OCI-LY1 (cell line): ENCODE results near the gene RUNX3.

ENCODE experiments used
- H2AFZ ChIP-seq: fragments of 200-600 bp; sonication (generic), shearing (Covaris generic); 2 replicates; pipeline ENCODE4 v1.6.0; 2014; ENCODE audit warnings: antibody characterized with exemption, mild to moderate bottlenecking, low read length
- H3F3A ChIP-seq: fragments of 200-600 bp; sonication (generic), shearing (Covaris generic); 2 replicates; pipeline ENCODE4 v1.6.0; 2014; ENCODE audit warnings: mild to moderate bottlenecking, antibody characterized with exemption, low read length, moderate library complexity; ENCODE audit not compliant: insufficient read depth
- H3K27ac ChIP-seq: fragments of 200-600 bp; sonication (generic); 2 replicates; pipeline ENCODE4 v1.5.1; 2014; ENCODE audit warnings: low read length, mixed run types, mild to moderate bottlenecking, low read depth; ENCODE audit not compliant: poor library complexity, severe bottlenecking
- H3K27me3 ChIP-seq: fragments of 200-600 bp; sonication (generic); 2 replicates; pipeline ENCODE4 v1.6.0; 2014; ENCODE audit warnings: antibody characterized with exemption, mild to moderate bottlenecking, low read length, moderate library complexity; ENCODE audit not compliant: insufficient read depth
- H3K36me3 ChIP-seq: fragments of 200-600 bp; sonication (generic); 2 replicates; pipeline ENCODE4 v1.6.1; 2014; ENCODE audit warnings: mild to moderate bottlenecking, antibody characterized with exemption, low read length, moderate library complexity, mixed read lengths; ENCODE audit not compliant: insufficient read depth
- H3K4me1 ChIP-seq: fragments of 200-600 bp; sonication (generic); 2 replicates; pipeline ENCODE4 v1.5.1; 2014; ENCODE audit warnings: mild to moderate bottlenecking, low read length, moderate library complexity; ENCODE audit not compliant: insufficient read depth, severe bottlenecking
- H3K4me2 ChIP-seq: fragments of 200-600 bp; sonication (generic), shearing (Covaris generic); 2 replicates; pipeline ENCODE4 v1.6.1; 2014; ENCODE audit warnings: low read length
- H3K4me3 ChIP-seq: fragments of 200-600 bp; sonication (generic); 2 replicates; pipeline ENCODE4 v1.5.1; 2014; ENCODE audit warnings: low read length, low read depth, mild to moderate bottlenecking, mixed read lengths; ENCODE audit not compliant: poor library complexity, severe bottlenecking
- H3K79me2 ChIP-seq: fragments of 200-600 bp; shearing (Covaris generic); 2 replicates; pipeline ENCODE4 v1.6.1; 2016; ENCODE audit warnings: mixed run types, low read length, mixed read lengths; ENCODE audit not compliant: insufficient read depth
- H3K9ac ChIP-seq: fragments of 200-600 bp; sonication (generic), shearing (Covaris generic); 2 replicates; pipeline ENCODE4 v1.6.1; 2014; ENCODE audit warnings: mild to moderate bottlenecking, low read length, mixed read lengths
- H3K9me2 ChIP-seq: fragments of 200-600 bp; sonication (generic), shearing (Covaris generic); 2 replicates; pipeline ENCODE4 v1.6.1; 2014; ENCODE audit warnings: low read depth, mild to moderate bottlenecking, low read length, mixed read lengths
- H3K9me3 ChIP-seq: fragments of 200-600 bp; shearing (Covaris generic); 2 replicates; pipeline ENCODE4 v1.6.1; 2014; ENCODE audit warnings: low read length, mixed read lengths
- H4K20me1 ChIP-seq: fragments of 200-600 bp; sonication (generic), shearing (Covaris generic); 2 replicates; pipeline ENCODE4 v1.6.0; 2016; ENCODE audit warnings: mild to moderate bottlenecking, low read length; ENCODE audit not compliant: insufficient read depth
- CTCF ChIP-seq: fragments of 200-600 bp; sonication (generic), shearing (Covaris generic); IDR thresholded peaks from 2 replicates; pipeline ENCODE4 v1.5.1; 2017; ENCODE audit warnings: mild to moderate bottlenecking, antibody characterized with exemption, low read length, moderate library complexity, mixed read lengths
- EZH2 ChIP-seq: fragments of 200-600 bp; sonication (generic), shearing (Covaris generic); IDR thresholded peaks from 2 replicates; pipeline ENCODE4 v1.8.0; 2017; ENCODE audit warnings: borderline replicate concordance, mixed run types, mild to moderate bottlenecking, antibody characterized with exemption, low read length, moderate library complexity, mixed read lengths

RUNX3 gene

GRCh38 chr1:24906760-24907490, 23.2 kb downstream of the RUNX3 start:
- Histone ChIP-seq H3K9me2 (no peaks in the 10 kb centered on the region), H3K9ac (no peak overlapping the region)
- no peak for TF ChIP-seq EZH2
- TF ChIP-seq CTCF: no peak

GRCh38 chr1:24905979-24906720, 23.9 kb downstream of the RUNX3 start:
- Histone ChIP-seq H3F3A (no peaks in the 10 kb centered on the region), H3K36me3 (no peaks in the 10 kb centered on the region), H2AFZ (no peak overlapping the region), H3K9me2 (no peaks in the 10 kb centered on the region), H3K27ac (no peak overlapping the region), H3K9ac (no peak overlapping the region), H4K20me1 (no peaks in the 10 kb centered on the region), H3K4me2 (no peak overlapping the region), H3K79me2 (no peaks in the 10 kb centered on the region), H3K27me3 (no peaks in the 10 kb centered on the region), H3K4me1 (no peaks in the 10 kb centered on the region), H3K4me3 (no peak overlapping the region), H3K9me3 (no peaks in the 10 kb centered on the region)
- no peak for TF ChIP-seq CTCF
- no peak for TF ChIP-seq EZH2

More at GRCh38 chr1:24906760-24907490, 23.2 kb downstream of the RUNX3 start:
- H3K79me2 ChIP-seq: no peaks in the 10 kb centered on the region
- no peak overlapping the region for H2AFZ ChIP-seq
- no peaks in the 10 kb centered on the region for H3K27me3 ChIP-seq
- H3K27ac ChIP-seq: no peak overlapping the region
- H3K4me2 ChIP-seq: no peak overlapping the region
- no peaks in the 10 kb centered on the region for H3K36me3 ChIP-seq
- H3F3A ChIP-seq: no peaks in the 10 kb centered on the region
- H3K4me1 ChIP-seq: no peaks in the 10 kb centered on the region
- H3K4me3 ChIP-seq: no peak overlapping the region
- H4K20me1 ChIP-seq: no peaks in the 10 kb centered on the region
- H3K9me3 ChIP-seq: no peaks in the 10 kb centered on the region

- no peak overlapping the region for H3K27ac ChIP-seq
- H3K36me3 ChIP-seq: no peaks in the 10 kb centered on the region
- no peak for TF ChIP-seq CTCF
- TF ChIP-seq EZH2: no peak
- no peaks in the 10 kb centered on the region for H3F3A ChIP-seq
- H3K9me2 ChIP-seq: no peaks in the 10 kb centered on the region
- no peaks in the 10 kb centered on the region for H3K79me2 ChIP-seq
- no peaks in the 10 kb centered on the region for H3K4me1 ChIP-seq
- no peak overlapping the region for H3K4me2 ChIP-seq
- H3K4me3 ChIP-seq: no peak overlapping the region
- H3K27me3 ChIP-seq: no peaks in the 10 kb centered on the region
- no peaks in the 10 kb centered on the region for H4K20me1 ChIP-seq
- no peaks in the 10 kb centered on the region for H3K9me3 ChIP-seq
- no peak overlapping the region for H3K9ac ChIP-seq
- H2AFZ ChIP-seq: no peak overlapping the region
These were observed 24.6 kb downstream of the RUNX3 start for GRCh38 chr1:24905355-24905978.
